ENCODE measurements around the gene TTC4.

GRCh38 chr1:54754045-54754444, 38.4 kb downstream of the TTC4 start:
- no peak for TF ChIP-seq POLR2A (IDR thresholded peaks at IDR 0.05; ENCODE audit: low read length)
- no peak for TF ChIP-seq GATA1 (IDR thresholded peaks at IDR 0.05; ENCODE audit: low read depth, low read length)

All from erythroblast (primary cell).